Aorta (tissue), 5 donors: ENCODE measurements around the gene A4GALT. TPM values are rescaled to one million over a fixed set of nuclear protein-coding genes. Genes with fewer than 3 reads are reported as not detected.
A peak's percentile ranks its signal among the peaks of the same experiment; 100 is the strongest.
"Not testable (repeated sequence)": the region's sequence is repeated elsewhere in the genome, so short reads cannot be mapped to it uniquely, and the experiment has no call there.

Experiments
- ATAC-seq: fragments of 200-7000 bp; cut with Tn5 transposase; one replicate; pipeline ENCODE4 v1.9.1; 2022; ENCODE audit warnings: moderate library complexity; ENCODE audit not compliant: low FRiP score
- DNase-seq, 2 donors: peaks; one replicate each; pipeline ENCODE4 v3.0.0-alpha.2; 2020
- H3K27ac ChIP-seq, 2 donors: one replicate each; pipeline ENCODE4 v1.5.1; 2013; ENCODE audit warnings: low read length in 2 of 2, mild to moderate bottlenecking in 2 of 2, moderate library complexity in 2 of 2, control low read depth in 1 of 2, inconsistent platforms in 1 of 2, low read depth in 1 of 2
- H3K27me3 ChIP-seq, 2 donors: one replicate each; pipeline ENCODE4 v1.6.1; 2013; ENCODE audit warnings: control low read depth in 1 of 2, low read length in 1 of 2, mild to moderate bottlenecking in 1 of 2, moderate library complexity in 1 of 2; ENCODE audit not compliant: insufficient read depth in 2 of 2, control insufficient read depth in 1 of 2
- H3K36me3 ChIP-seq, 2 donors: one replicate each; pipeline ENCODE4 v1.6.1; 2013; ENCODE audit warnings: control low read depth in 1 of 2, low read length in 1 of 2, mild to moderate bottlenecking in 1 of 2; ENCODE audit not compliant: insufficient read depth in 2 of 2, control insufficient read depth in 1 of 2
- H3K4me1 ChIP-seq, 2 donors: one replicate each; pipeline ENCODE4 v1.6.1; 2013; ENCODE audit warnings: low read length in 2 of 2, control low read depth in 1 of 2, mild to moderate bottlenecking in 1 of 2, moderate library complexity in 1 of 2; ENCODE audit not compliant: insufficient read depth in 2 of 2, control insufficient read depth in 1 of 2
- H3K4me3 ChIP-seq, 2 donors: one replicate each; pipeline ENCODE4 v1.5.1; 2013; ENCODE audit warnings: low read length in 2 of 2, control low read depth in 1 of 2, mild to moderate bottlenecking in 1 of 2
- H3K9me3 ChIP-seq: one replicate; pipeline ENCODE4 v1.6.1; 2013; ENCODE audit warnings: mild to moderate bottlenecking, low read length; ENCODE audit not compliant: control insufficient read depth
- WGBS, 2 donors: extraction: QIAGEN DNeasy Blood & Tissue Kit; methylation state at CpG; one replicate each; pipeline ENCODE4 v1.1.7; 2013; 5-methylcytosine and 5-hydroxymethylcytosine counted together
- intact Hi-C, 2 donors: fragments of 100-400 bp; cut with DNase I; formaldehyde crosslinking; loops; one replicate each; pipeline versions ENCODE4 v1.14.2 to v1.15.0; 2022
- polyA plus RNA-seq, 2 donors: library from polyadenylated mRNA; stranded (reverse); fragments of 200-250 nt; gene quantifications; one replicate each; pipeline ENCODE4 v1.2.3, GENCODE V29; 2013
- total RNA-seq, 2 donors: library from RNA; stranded (reverse); fragmentation: NEBNext Ultra II Directional; extraction: Animal tissue kit (Norgen Biotek cat#: 25700); gene quantifications; one replicate each; pipeline ENCODE4 v1.2.1, GENCODE V29; 2021
- donor health status: healthy with polysubstance abuse.
- donor health status: Bipolar disorder and iron deficiency.
- donor health status: DM: no; HTN: no; CAD: no.
- donor health status: DM: no; HTN: no; CAD: no.
- donor health status: DM: yes; HTN: yes; CAD: no.

The A4GALT gene
- total and polyA plus RNA-seq, 4 donors, result 15.8 to 75.8 (median 67.2) TPM

- DNase-seq (no peak), ATAC-seq (peak; percentile 44)
- no peak overlapping the region for H3K4me3 ChIP-seq
- intact Hi-C loops, result no loop called here
- 5 to 6% methylated on average over 2 of the region's 2 CpGs for WGBS, 2 donors
- no peaks in the 10 kb centered on the region for H3K36me3 ChIP-seq
- H3K27me3 ChIP-seq, result no peaks in the 10 kb centered on the region
- H3K9me3 ChIP-seq, result no peaks in the 10 kb centered on the region
- peak overlapping the region in 1 of 2 donors; percentile 28 for H3K27ac ChIP-seq
- peaks cover 0 to 2% of the 10 kb centered on the region in 2 donors for H3K4me1 ChIP-seq
Measured at GRCh38 chr22:42673898-42674401, 46.7 kb downstream of the A4GALT start.

GRCh38 chr22:42673071-42673470, 47.6 kb downstream of the A4GALT start:
- intact Hi-C loops, H3K27me3 ChIP-seq, H3K4me1 ChIP-seq, H3K36me3 ChIP-seq, DNase-seq, H3K4me3 ChIP-seq, H3K27ac ChIP-seq, H3K9me3 ChIP-seq, ATAC-seq: not testable (repeated sequence)
- 94 to 95% methylated on average over 13 of the region's 13 CpGs for WGBS, 2 donors

- no peaks in the 10 kb centered on the region for H3K36me3 ChIP-seq
- no peak overlapping the region for H3K27ac ChIP-seq
- H3K4me3 ChIP-seq, result no peak overlapping the region
- intact Hi-C loops, result no loop called here
- DNase-seq, result no peak
- peaks cover 0 to 2% of the 10 kb centered on the region in 2 donors for H3K4me1 ChIP-seq
- WGBS, 2 donors, result 30 to 32% methylated on average over 19 of the region's 19 CpGs
- no peaks in the 10 kb centered on the region for H3K27me3 ChIP-seq
- ATAC-seq, result peak; percentile 15
- no peaks in the 10 kb centered on the region for H3K9me3 ChIP-seq
Measured at GRCh38 chr22:42670921-42671709, 49.6 kb downstream of the A4GALT start.

GRCh38 chr22:42670046-42670445, 50.6 kb downstream of the A4GALT start:
- Histone ChIP-seq H3K9me3 (no peaks in the 10 kb centered on the region), H3K4me1 (no peaks in the 10 kb centered on the region), H3K4me3 (no peak overlapping the region), H3K36me3 (no peaks in the 10 kb centered on the region), H3K27ac (no peak overlapping the region), H3K27me3 (no peaks in the 10 kb centered on the region)
- ATAC-seq (no peak), DNase-seq (no peak)
- 89 to 95% methylated on average over 4 of the region's 4 CpGs for WGBS, 2 donors
- intact Hi-C loops, result no loop called here

GRCh38 chr22:42666393-42666792, 54.3 kb downstream of the A4GALT start:
- not testable (repeated sequence) for DNase-seq, ATAC-seq, H3K36me3 ChIP-seq, H3K4me1 ChIP-seq, H3K27me3 ChIP-seq, H3K4me3 ChIP-seq, H3K27ac ChIP-seq, H3K9me3 ChIP-seq
- 94 to 95% methylated on average over 3 of the region's 3 CpGs for WGBS, 2 donors
- intact Hi-C loops, result loop anchor here (10.0 kb wide), 2 partner anchors 118 to 138 kb away; no protein-coding TSS in a partner anchor

GRCh38 chr22:42664976-42665831, 55.5 kb downstream of the A4GALT start:
- Histone ChIP-seq H3K27ac (no peak overlapping the region), H3K27me3 (no peaks in the 10 kb centered on the region), H3K36me3 (no peaks in the 10 kb centered on the region), H3K4me1 (no peaks in the 10 kb centered on the region), H3K9me3 (no peaks in the 10 kb centered on the region), H3K4me3 (no peak overlapping the region)
- no peak for DNase-seq
- ATAC-seq, result no peak
- intact Hi-C loops, result loop anchor here (5.0 to 10.0 kb wide), 3 partner anchors 52 to 140 kb away; no protein-coding TSS in a partner anchor
- 65 to 68% methylated on average over 11 of the region's 11 CpGs for WGBS, 2 donors

- no peak overlapping the region for H3K27ac ChIP-seq
- H3K9me3 ChIP-seq, result no peaks in the 10 kb centered on the region
- no peaks in the 10 kb centered on the region for H3K4me1 ChIP-seq
- no peaks in the 10 kb centered on the region for H3K36me3 ChIP-seq
- ATAC-seq (peak; percentile 95), DNase-seq (peak; percentile 89 to 97)
- H3K4me3 ChIP-seq, result peak overlapping the region; percentile 37 to 42
- intact Hi-C loops, result loop anchor here (2.0 to 10.0 kb wide), 5 partner anchors 39 to 159 kb away; no protein-coding TSS in a partner anchor
- WGBS, 2 donors, result 7 to 8% methylated on average over 54 to 68 of the region's 68 CpGs
- H3K27me3 ChIP-seq, result no peaks in the 10 kb centered on the region
Measured at GRCh38 chr22:42661985-42662831, 58.5 kb downstream of the A4GALT start.

- no peak overlapping the region for H3K27ac ChIP-seq
- H3K4me1 ChIP-seq, result no peaks in the 10 kb centered on the region
- ATAC-seq, result no peak
- H3K36me3 ChIP-seq, result no peaks in the 10 kb centered on the region
- no peak overlapping the region for H3K4me3 ChIP-seq
- intact Hi-C loops, result no loop called here
- WGBS, 2 donors, result 94 to 96% methylated on average over 8 of the region's 8 CpGs
- H3K27me3 ChIP-seq, result no peaks in the 10 kb centered on the region
- H3K9me3 ChIP-seq, result no peaks in the 10 kb centered on the region
- DNase-seq, result no peak
Measured at GRCh38 chr22:42656578-42656977, 64.1 kb downstream of the A4GALT start.
